HEK293T (cell line): Measurements from ENCODE around the gene RBBP8.

Experiments used
- ARNT ChIP-seq: fragments of 450-650 bp; IDR thresholded peaks from 2 replicates; pipeline ENCODE4 v1.6.1; 2017; ENCODE audit warnings: mild to moderate bottlenecking
- BHLHE40 ChIP-seq: fragments of 450-650 bp; IDR thresholded peaks from 2 replicates; pipeline ENCODE4 v1.6.1; 2016; ENCODE audit warnings: mild to moderate bottlenecking, moderate library complexity, borderline replicate concordance
- ELF4 ChIP-seq: fragments of 450-650 bp; IDR thresholded peaks from 2 replicates; pipeline ENCODE4 v1.6.1; 2017; ENCODE audit warnings: antibody characterized with exemption
- FOXA1 ChIP-seq: fragments of 450-650 bp; IDR thresholded peaks from 2 replicates; pipeline ENCODE4 v1.6.1; 2016; ENCODE audit warnings: mild to moderate bottlenecking
- FOXK2 ChIP-seq: fragments of 450-650 bp; IDR thresholded peaks from 2 replicates; pipeline ENCODE4 v1.6.1; 2016; ENCODE audit warnings: mild to moderate bottlenecking
- SP1 ChIP-seq: fragments of 450-650 bp; IDR thresholded peaks from 2 replicates; pipeline ENCODE4 v1.6.1; 2017
- TARDBP ChIP-seq: fragments of 450-650 bp; IDR thresholded peaks from 2 replicates; pipeline ENCODE4 v1.6.1; 2016
- TF ChIP-seq, protein P1 (sequence below): fragments of 450-650 bp; IDR thresholded peaks from 2 replicates; pipeline ENCODE4 v1.6.1; 2016

DNA sequence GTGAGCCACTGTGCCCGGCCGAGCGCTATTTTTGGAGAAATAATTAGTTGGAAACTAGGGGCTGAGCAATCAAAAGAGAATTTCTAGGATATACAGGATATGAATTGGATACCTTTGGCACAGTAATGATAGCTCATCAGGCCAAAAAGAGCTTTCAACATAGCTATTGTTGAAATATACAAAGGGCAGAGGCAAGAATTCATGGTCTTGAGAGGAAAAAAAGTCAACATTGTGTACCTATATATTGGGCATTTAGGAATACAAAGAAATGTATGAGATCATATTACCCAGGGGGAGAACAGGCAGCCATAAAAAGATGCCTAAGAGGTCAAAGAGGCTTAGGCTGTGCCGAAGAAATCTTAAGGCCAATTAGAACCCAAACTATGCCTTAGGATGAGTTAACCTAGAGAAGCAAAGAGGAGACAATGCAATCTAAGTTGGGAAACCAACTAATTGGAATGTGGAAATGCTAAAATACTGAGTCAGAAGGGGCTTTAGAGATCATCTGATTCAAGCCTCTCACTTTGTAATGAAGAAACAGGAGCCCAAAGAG is 99.0 kb downstream of the RBBP8 start:
- TF ChIP-seq FOXK2, result no peak
- TF ChIP-seq, protein P1, sequence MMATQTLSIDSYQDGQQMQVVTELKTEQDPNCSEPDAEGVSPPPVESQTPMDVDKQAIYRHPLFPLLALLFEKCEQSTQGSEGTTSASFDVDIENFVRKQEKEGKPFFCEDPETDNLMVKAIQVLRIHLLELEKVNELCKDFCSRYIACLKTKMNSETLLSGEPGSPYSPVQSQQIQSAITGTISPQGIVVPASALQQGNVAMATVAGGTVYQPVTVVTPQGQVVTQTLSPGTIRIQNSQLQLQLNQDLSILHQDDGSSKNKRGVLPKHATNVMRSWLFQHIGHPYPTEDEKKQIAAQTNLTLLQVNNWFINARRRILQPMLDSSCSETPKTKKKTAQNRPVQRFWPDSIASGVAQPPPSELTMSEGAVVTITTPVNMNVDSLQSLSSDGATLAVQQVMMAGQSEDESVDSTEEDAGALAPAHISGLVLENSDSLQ, result no peak
- TF ChIP-seq BHLHE40, result no peak
- no peak for TF ChIP-seq SP1
- TF ChIP-seq ELF4, result no peak
- no peak for TF ChIP-seq FOXA1
- no peak for TF ChIP-seq ARNT
- no peak for TF ChIP-seq TARDBP
